GM12891 (cell line): ENCODE measurements around the gene LUZP1.

Experiments
- DNase-seq: peaks from one replicate; pipeline ENCODE4 v3.0.0; 2011; ENCODE audit warnings: low spot score; ENCODE audit not compliant: insufficient read length
- FAIRE-seq: peaks from 2 replicates; lab custom pipeline; 2011; peaks lifted over from hg19 to GRCh38; lab: Jason Lieb, UNC
- PAX5 ChIP-seq: IDR thresholded peaks from 2 replicates; pipeline ENCODE4 v1.6.1; 2011; ENCODE audit warnings: low read length, moderate library complexity, mild to moderate bottlenecking; ENCODE audit not compliant: insufficient read depth, severe bottlenecking
- POLR2A ChIP-seq: IDR thresholded peaks from 2 replicates; pipeline ENCODE4 v1.6.1; 2011; ENCODE audit warnings: low read depth, low read length, control low read depth
- POLR2AphosphoS5 ChIP-seq: IDR thresholded peaks from 2 replicates; pipeline ENCODE4 v1.6.1; 2011; ENCODE audit warnings: low read depth, low read length, control low read depth
- POU2F2 ChIP-seq: IDR thresholded peaks from 2 replicates; pipeline ENCODE4 v1.6.1; 2011; ENCODE audit warnings: low read depth, mild to moderate bottlenecking, control low read depth, low read length, moderate library complexity
- SPI1 ChIP-seq: IDR thresholded peaks from 2 replicates; pipeline ENCODE4 v1.6.1; 2011; ENCODE audit warnings: low read depth, low read length, control low read depth
- TAF1 ChIP-seq: IDR thresholded peaks from 2 replicates; pipeline ENCODE4 v1.6.1; 2011; ENCODE audit warnings: low read depth, low read length, control low read depth

LUZP1 gene

DNA sequence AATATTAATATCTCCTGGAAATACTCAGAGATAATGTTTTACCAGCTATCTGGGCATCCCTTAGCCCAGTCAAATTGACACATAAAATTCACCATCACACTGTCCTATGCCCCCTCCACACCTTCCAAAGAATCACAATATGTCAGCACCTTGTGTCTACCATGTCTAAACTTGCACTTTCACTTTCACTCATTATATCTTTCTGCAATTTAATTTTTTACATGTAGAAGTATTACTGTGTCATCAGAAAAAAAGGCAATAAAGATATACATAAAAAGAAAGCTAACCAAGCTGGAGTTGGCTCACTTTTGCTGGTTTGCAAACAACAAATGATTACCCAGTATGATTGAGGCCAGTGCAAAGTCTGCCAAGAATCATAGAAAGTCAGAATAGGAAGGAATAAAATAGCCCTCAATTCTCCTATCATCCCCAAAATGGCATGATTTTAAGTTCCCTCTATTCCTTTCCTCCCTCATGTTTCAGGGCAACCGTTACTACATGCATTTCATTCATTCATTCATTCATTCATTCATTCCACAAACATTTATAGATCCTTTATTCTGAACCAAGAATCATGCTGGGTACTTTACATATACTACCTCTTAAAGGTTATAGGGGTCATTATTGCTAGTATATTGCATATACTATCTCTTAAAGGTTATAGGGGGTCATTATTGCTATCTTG lies 5.9 kb upstream of the LUZP1 start:
- FAIRE-seq = no peak
- TF ChIP-seq TAF1 (no peak), POLR2A (no peak), SPI1 (no peak), POU2F2 (no peak), POLR2AphosphoS5 (no peak), PAX5 (no peak)
- no peak for DNase-seq

DNA sequence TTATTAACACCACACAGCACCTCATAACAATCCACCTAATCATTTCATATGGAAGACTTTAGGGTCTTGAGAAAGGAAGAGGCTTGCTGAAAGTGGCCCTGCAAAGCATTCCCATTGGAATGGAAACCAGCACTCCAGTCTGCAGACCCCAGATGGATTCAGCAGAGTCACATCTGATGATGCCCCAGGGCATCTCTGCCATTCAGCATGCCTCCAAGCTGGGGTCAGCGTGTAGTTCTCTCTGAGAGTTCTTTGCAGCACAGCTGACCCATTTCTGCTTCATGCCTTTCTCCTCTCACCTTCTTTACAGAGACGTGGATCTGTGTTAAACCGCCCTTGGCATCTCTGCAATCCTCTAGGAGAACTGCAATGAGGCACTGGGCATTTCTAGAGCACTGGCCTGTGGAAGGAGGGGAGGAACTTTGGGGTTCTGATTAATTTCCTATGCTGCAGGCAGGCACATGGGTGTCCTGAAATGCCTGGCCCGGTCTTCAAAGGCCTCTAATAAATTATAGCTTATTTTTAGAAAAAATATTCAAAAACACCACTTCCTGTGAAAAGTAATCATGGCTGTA lies 2.6 kb upstream of the LUZP1 start:
- DNase-seq (no peak), FAIRE-seq (no peak)
- TF ChIP-seq SPI1 = no peak
- TF ChIP-seq POU2F2 = no peak
- TF ChIP-seq POLR2A = no peak
- TF ChIP-seq PAX5 = no peak
- no peak for TF ChIP-seq TAF1
- TF ChIP-seq POLR2AphosphoS5 = no peak

DNA sequence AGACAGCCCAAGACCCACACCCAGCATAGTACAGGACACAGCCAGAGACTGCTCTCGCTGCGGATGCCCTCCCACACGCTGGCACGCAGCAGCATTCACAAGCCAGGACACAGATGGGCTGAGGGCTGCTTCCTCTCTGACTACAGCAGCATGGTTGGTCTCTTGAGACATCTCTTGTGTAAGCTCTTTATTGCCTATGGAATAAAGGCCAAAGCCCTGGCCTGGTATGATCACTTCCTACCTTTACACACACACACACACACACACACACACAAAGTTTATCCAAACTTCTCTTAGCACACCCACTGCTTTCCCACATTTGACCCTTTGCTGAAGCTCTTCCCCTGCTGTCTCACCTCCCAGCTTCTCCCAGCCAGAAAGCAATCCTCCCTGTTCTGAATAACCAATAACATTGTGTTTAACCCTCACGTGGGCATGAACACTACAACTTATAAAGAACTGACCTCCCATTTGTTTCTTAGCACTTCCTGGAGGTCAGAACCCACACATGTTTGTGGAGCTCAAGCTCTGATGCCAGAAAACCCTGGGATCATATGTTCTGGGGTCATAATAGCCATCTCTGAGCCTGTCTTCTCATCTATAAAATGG lies 1.2 kb upstream of the LUZP1 start:
- FAIRE-seq (peak; percentile 67), DNase-seq (no peak)

DNA sequence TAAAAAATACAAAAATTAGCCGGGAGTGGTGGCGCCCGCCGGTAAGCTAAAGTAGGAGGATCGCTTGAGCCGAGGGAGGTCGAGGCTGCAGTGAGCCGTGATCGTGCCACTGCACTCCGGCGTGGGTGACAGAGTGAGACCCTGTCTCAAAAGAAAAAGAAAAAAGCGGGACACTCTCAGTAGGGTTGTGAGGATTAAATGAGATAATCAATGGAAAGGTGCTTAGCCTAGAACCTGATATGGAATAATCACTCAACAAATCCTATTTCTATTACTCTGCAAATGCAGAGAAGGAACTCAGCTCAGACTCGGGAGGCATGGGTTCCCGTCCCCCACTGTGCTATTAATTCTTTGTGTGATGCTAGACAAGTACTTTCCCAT lies 529 bp upstream of the LUZP1 start:
- no peak for DNase-seq
- TF ChIP-seq SPI1 (no peak), POLR2AphosphoS5 (no peak), POU2F2 (no peak), PAX5 (no peak)
- no peak for FAIRE-seq

More for the DNA sequence above, 1.2 kb upstream of the LUZP1 start:
- TF ChIP-seq PAX5 = no peak
- TF ChIP-seq POLR2AphosphoS5 = no peak; the same call in 1 of the 2 replicates
- TF ChIP-seq POU2F2 = no peak
- no peak for TF ChIP-seq TAF1
- TF ChIP-seq SPI1 = 0 out of 2 replicates have a peak, but pooled peaks have one; percentile 3
- TF ChIP-seq POLR2A = peak; percentile 47

DNA sequence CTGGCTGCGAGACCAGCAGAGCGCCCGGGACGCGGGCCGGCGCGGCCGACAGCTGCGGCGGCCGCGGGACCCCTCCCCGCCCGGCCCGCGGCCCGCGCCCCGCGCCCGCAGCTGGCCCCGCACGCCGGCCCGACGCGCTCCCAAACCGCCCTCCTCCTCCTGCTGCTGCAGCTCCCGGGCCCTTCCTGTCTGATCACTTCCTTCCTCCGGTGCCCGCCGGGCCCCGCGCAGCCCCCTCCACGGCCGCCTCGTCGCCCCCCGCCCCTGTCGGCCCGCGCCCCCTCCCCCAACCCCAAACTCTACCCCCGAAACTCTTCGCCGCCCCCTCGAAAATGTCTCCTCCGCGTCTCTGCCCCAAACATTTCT lies 594 bp downstream of the LUZP1 start:
- TF ChIP-seq TAF1 (no peak), SPI1 (peak; percentile 13; the same call in 1 of the 2 replicates), POLR2AphosphoS5 (no peak)
- DNase-seq (no peak), FAIRE-seq (no peak)

DNA sequence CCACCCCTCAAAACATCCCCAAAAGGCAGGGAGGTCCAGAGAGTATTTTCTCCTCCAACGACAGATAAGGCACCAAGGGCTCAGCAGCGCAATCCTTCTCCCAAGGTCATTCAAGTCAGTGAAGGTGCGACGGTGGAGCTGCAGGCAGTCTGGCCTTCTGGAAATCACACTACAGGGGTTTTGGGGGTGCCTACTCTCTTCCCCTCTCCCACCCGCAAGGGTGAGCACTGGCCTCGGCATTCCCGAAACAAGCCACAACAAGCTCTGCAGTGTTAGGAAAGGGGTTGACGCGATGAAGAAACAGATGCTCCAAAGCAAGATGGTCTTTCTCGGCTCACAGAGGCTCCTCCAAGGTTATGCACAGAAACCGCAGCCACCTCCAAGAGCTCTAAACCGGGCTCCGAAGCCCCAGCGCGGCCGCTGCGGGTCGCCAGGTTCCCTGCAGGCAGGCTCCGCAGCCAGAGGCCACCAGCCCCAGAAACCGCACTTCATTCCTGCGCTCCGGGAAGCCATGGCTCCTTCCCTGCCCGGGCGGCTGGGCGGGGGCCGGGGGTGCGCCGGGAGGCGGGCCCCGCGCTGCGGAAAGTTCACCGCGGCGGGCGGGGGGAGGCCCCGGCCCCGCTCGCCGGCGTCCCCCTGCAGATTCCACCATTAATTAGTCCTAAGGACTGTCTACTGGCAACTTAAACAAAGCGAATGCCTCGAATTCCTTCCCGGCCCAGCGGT lies 1.1 kb downstream of the LUZP1 start:
- no peak for FAIRE-seq
- no peak for DNase-seq
- TF ChIP-seq POU2F2 (no peak), PAX5 (no peak), POLR2AphosphoS5 (no peak)

DNA sequence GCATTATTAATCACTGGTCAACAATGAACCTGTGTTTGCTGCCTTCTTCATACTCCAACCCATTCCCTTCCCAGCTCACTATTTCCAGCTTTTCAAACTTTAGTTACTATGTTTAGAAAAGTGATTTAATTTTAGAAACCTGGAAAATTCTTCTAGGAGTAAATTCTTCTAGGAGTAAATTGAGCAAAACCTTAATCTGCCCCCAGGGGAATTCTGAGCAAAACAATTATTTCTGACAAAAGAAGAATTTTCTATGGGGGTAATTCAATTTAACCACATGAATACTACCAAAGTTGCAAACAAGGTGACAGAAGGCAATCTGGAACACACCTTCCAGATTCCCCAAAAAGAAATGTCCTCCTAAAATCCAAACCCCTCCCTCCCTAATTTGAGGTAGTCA lies 1.8 kb downstream of the LUZP1 start:
- DNase-seq (no peak), FAIRE-seq (no peak)
- no peak for TF ChIP-seq SPI1
- TF ChIP-seq TAF1 = no peak
- TF ChIP-seq POLR2A = no peak
- TF ChIP-seq POLR2AphosphoS5 = no peak
- no peak for TF ChIP-seq PAX5
- TF ChIP-seq POU2F2 = no peak

DNA sequence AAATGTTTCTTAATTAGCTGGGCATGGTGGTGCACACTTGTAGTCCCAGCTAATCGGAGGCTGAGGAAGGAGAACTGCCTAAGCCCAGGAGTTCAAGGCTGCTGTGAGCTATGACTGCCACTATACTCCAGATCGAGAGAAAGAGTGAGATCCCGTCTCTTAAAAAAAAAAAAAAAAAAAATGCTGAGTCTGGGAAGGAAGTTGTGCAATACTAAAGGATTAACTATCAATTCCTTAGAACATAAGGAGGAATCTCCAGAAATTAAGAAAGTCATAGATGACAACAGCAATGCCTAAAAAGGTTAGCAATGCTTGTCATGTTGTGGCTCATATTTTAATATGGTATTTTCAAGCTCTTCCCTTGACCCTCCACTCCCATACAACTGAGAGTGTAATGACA lies 5.3 kb downstream of the LUZP1 start:
- no peak for FAIRE-seq
- no peak for DNase-seq
- no peak for TF ChIP-seq POLR2A
- TF ChIP-seq TAF1 = no peak
- no peak for TF ChIP-seq POLR2AphosphoS5
- no peak for TF ChIP-seq POU2F2
- TF ChIP-seq SPI1 = no peak
- no peak for TF ChIP-seq PAX5

DNA sequence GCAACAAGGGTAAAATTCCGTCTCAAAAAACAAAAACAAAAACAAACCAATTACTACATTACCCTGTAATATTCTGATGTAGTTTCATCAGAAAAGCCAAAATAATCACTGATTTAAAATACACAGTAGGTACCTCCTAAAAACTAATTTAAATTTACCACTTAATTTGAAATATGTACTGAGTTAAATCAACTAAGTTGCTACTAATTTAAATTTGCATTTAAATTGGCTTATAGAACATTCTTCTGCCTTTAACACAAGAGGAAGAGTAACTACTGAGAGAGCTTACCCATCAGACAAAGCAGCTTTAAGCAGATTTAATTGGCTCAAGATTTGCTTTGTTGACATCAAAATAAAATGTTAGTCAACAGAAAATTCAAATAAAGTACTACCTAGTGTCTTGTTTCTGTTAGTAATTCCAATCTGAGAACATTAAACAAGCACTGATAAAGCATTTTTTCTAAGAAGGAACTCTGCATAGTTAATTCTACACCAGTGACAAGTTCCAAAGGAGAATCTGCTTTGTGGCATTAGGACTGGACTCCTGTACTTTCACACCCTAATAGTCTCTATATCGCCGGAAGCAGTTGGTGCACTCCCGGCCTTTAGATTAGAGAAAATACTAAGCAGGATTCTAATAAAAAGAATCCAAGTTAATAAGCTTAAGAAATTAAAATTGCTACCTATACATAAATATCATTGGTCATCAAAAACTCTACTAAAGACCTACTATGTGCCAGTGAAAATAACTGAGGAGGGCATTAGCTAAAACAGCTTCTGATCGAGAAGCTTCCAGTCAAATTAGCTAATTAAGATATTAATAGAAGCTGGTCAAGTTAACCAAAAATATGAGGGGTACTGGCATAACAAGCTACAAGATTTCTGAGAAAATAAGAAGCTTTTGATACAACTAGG lies 8.4 kb downstream of the LUZP1 start:
- TF ChIP-seq TAF1 (no peak), POLR2A (no peak), PAX5 (no peak), POU2F2 (no peak), SPI1 (no peak), POLR2AphosphoS5 (no peak)
- FAIRE-seq (no peak), DNase-seq (no peak)
